Measurements from ENCODE around the gene AKR1E2. TPM values are rescaled to one million over a fixed set of nuclear protein-coding genes. Genes with fewer than 3 reads are reported as not detected.

AKR1E2 gene
- polyA plus RNA-seq, 1 donor = 1.8 TPM

GRCh38 chr10:4792381-4792780, 33.6 kb upstream of the AKR1E2 start:
- H3K4me3 ChIP-seq (ENCODE audit: low read length) = no peak overlapping the region
- H3K4me1 ChIP-seq (ENCODE audit: control insufficient read depth, insufficient read depth, low read length) = no peaks in the 10 kb centered on the region
- no peak overlapping the region for H3K27ac ChIP-seq (ENCODE audit: low read length)
- no peaks in the 10 kb centered on the region for H3K36me3 ChIP-seq (ENCODE audit: control insufficient read depth, insufficient read depth, low read length)
- DNase-seq = no peak
- peaks cover 2% of the 10 kb centered on the region for H3K27me3 ChIP-seq (ENCODE audit: control insufficient read depth, insufficient read depth, low read length)
- no CpG with 5 or more reads among the region's 1 CpG for WGBS (ENCODE audit: insufficient coverage, low lambda C conversion rate)
- no peaks in the 10 kb centered on the region for H3K9me3 ChIP-seq (ENCODE audit: control insufficient read depth, low read depth, low read length)

- Histone ChIP-seq H3K9me3 (ENCODE audit: control insufficient read depth, low read depth, low read length) (no peaks in the 10 kb centered on the region), H3K4me3 (ENCODE audit: low read length) (no peak overlapping the region), H3K36me3 (ENCODE audit: control insufficient read depth, insufficient read depth, low read length) (no peaks in the 10 kb centered on the region), H3K27me3 (ENCODE audit: control insufficient read depth, insufficient read depth, low read length) (peaks cover 2% of the 10 kb centered on the region), H3K4me1 (ENCODE audit: control insufficient read depth, insufficient read depth, low read length) (no peaks in the 10 kb centered on the region), H3K27ac (ENCODE audit: low read length) (no peak overlapping the region)
- WGBS (ENCODE audit: insufficient coverage, low lambda C conversion rate) = no CpG with 5 or more reads among the region's 3 CpGs
- DNase-seq = no peak
Measured at GRCh38 chr10:4801405-4801804, 24.6 kb upstream of the AKR1E2 start.

GRCh38 chr10:4802711-4803487, 23.1 kb upstream of the AKR1E2 start:
- DNase-seq = no peak
- no peaks in the 10 kb centered on the region for H3K27me3 ChIP-seq (ENCODE audit: control insufficient read depth, insufficient read depth, low read length)
- WGBS (ENCODE audit: insufficient coverage, low lambda C conversion rate) = 81% methylated on average over 3 of the region's 6 CpGs
- no peak overlapping the region for H3K4me3 ChIP-seq (ENCODE audit: low read length)
- no peaks in the 10 kb centered on the region for H3K36me3 ChIP-seq (ENCODE audit: control insufficient read depth, insufficient read depth, low read length)
- no peak overlapping the region for H3K27ac ChIP-seq (ENCODE audit: low read length)
- no peaks in the 10 kb centered on the region for H3K4me1 ChIP-seq (ENCODE audit: control insufficient read depth, insufficient read depth, low read length)
- H3K9me3 ChIP-seq (ENCODE audit: control insufficient read depth, low read depth, low read length) = no peaks in the 10 kb centered on the region

GRCh38 chr10:4803822-4804221, 22.2 kb upstream of the AKR1E2 start:
- 100% methylated on average over 1 of the region's 2 CpGs for WGBS (ENCODE audit: insufficient coverage, low lambda C conversion rate)

GRCh38 chr10:4804465-4804864, 21.5 kb upstream of the AKR1E2 start:
- DNase-seq = no peak
- 75% methylated on average over 2 of the region's 5 CpGs for WGBS (ENCODE audit: insufficient coverage, low lambda C conversion rate)
- Histone ChIP-seq H3K9me3 (ENCODE audit: control insufficient read depth, low read depth, low read length) (no peaks in the 10 kb centered on the region), H3K36me3 (ENCODE audit: control insufficient read depth, insufficient read depth, low read length) (no peaks in the 10 kb centered on the region), H3K4me1 (ENCODE audit: control insufficient read depth, insufficient read depth, low read length) (no peaks in the 10 kb centered on the region), H3K27ac (ENCODE audit: low read length) (no peak overlapping the region), H3K27me3 (ENCODE audit: control insufficient read depth, insufficient read depth, low read length) (no peaks in the 10 kb centered on the region), H3K4me3 (ENCODE audit: low read length) (no peak overlapping the region)

More at GRCh38 chr10:4803822-4804221, 22.2 kb upstream of the AKR1E2 start:
- Histone ChIP-seq H3K9me3 (ENCODE audit: control insufficient read depth, low read depth, low read length) (no peaks in the 10 kb centered on the region), H3K4me1 (ENCODE audit: control insufficient read depth, insufficient read depth, low read length) (no peaks in the 10 kb centered on the region), H3K36me3 (ENCODE audit: control insufficient read depth, insufficient read depth, low read length) (no peaks in the 10 kb centered on the region), H3K27me3 (ENCODE audit: control insufficient read depth, insufficient read depth, low read length) (no peaks in the 10 kb centered on the region), H3K27ac (ENCODE audit: low read length) (no peak overlapping the region), H3K4me3 (ENCODE audit: low read length) (no peak overlapping the region)
- no peak for DNase-seq

- WGBS (ENCODE audit: insufficient coverage, low lambda C conversion rate) = 93% methylated on average over 3 of the region's 4 CpGs
- DNase-seq = no peak
- Histone ChIP-seq H3K9me3 (ENCODE audit: control insufficient read depth, low read depth, low read length) (no peaks in the 10 kb centered on the region), H3K36me3 (ENCODE audit: control insufficient read depth, insufficient read depth, low read length) (no peaks in the 10 kb centered on the region), H3K4me1 (ENCODE audit: control insufficient read depth, insufficient read depth, low read length) (no peaks in the 10 kb centered on the region), H3K27ac (ENCODE audit: low read length) (no peak overlapping the region), H3K4me3 (ENCODE audit: low read length) (no peak overlapping the region), H3K27me3 (ENCODE audit: control insufficient read depth, insufficient read depth, low read length) (no peaks in the 10 kb centered on the region)
Measured at GRCh38 chr10:4806534-4806933, 19.5 kb upstream of the AKR1E2 start.

- Histone ChIP-seq H3K9me3 (ENCODE audit: control insufficient read depth, low read depth, low read length) (no peaks in the 10 kb centered on the region), H3K36me3 (ENCODE audit: control insufficient read depth, insufficient read depth, low read length) (no peaks in the 10 kb centered on the region), H3K4me3 (ENCODE audit: low read length) (no peak overlapping the region), H3K27ac (ENCODE audit: low read length) (no peak overlapping the region), H3K27me3 (ENCODE audit: control insufficient read depth, insufficient read depth, low read length) (no peaks in the 10 kb centered on the region), H3K4me1 (ENCODE audit: control insufficient read depth, insufficient read depth, low read length) (no peaks in the 10 kb centered on the region)
- WGBS (ENCODE audit: insufficient coverage, low lambda C conversion rate) = 52% methylated on average over 3 of the region's 6 CpGs
- no peak for DNase-seq
Measured at GRCh38 chr10:4807761-4808507, 18.1 kb upstream of the AKR1E2 start.

GRCh38 chr10:4809156-4809555, 16.9 kb upstream of the AKR1E2 start:
- Histone ChIP-seq H3K4me1 (ENCODE audit: control insufficient read depth, insufficient read depth, low read length) (no peaks in the 10 kb centered on the region), H3K27me3 (ENCODE audit: control insufficient read depth, insufficient read depth, low read length) (no peaks in the 10 kb centered on the region), H3K9me3 (ENCODE audit: control insufficient read depth, low read depth, low read length) (no peaks in the 10 kb centered on the region), H3K4me3 (ENCODE audit: low read length) (no peak overlapping the region), H3K36me3 (ENCODE audit: control insufficient read depth, insufficient read depth, low read length) (no peaks in the 10 kb centered on the region), H3K27ac (ENCODE audit: low read length) (no peak overlapping the region)
- no peak for DNase-seq
- 100% methylated on average over 1 of the region's 4 CpGs for WGBS (ENCODE audit: insufficient coverage, low lambda C conversion rate)

- DNase-seq = no peak
- Histone ChIP-seq H3K4me3 (ENCODE audit: low read length) (no peak overlapping the region), H3K36me3 (ENCODE audit: control insufficient read depth, insufficient read depth, low read length) (no peaks in the 10 kb centered on the region), H3K4me1 (ENCODE audit: control insufficient read depth, insufficient read depth, low read length) (no peaks in the 10 kb centered on the region), H3K27ac (ENCODE audit: low read length) (no peak overlapping the region), H3K9me3 (ENCODE audit: control insufficient read depth, low read depth, low read length) (no peaks in the 10 kb centered on the region), H3K27me3 (ENCODE audit: control insufficient read depth, insufficient read depth, low read length) (no peaks in the 10 kb centered on the region)
- WGBS (ENCODE audit: insufficient coverage, low lambda C conversion rate) = 56% methylated on average over 3 of the region's 9 CpGs
Measured at GRCh38 chr10:4810092-4810491, 15.9 kb upstream of the AKR1E2 start.

GRCh38 chr10:4812046-4812445, 14.0 kb upstream of the AKR1E2 start:
- Histone ChIP-seq H3K27me3 (ENCODE audit: control insufficient read depth, insufficient read depth, low read length) (no peaks in the 10 kb centered on the region), H3K36me3 (ENCODE audit: control insufficient read depth, insufficient read depth, low read length) (no peaks in the 10 kb centered on the region), H3K27ac (ENCODE audit: low read length) (no peak overlapping the region), H3K4me1 (ENCODE audit: control insufficient read depth, insufficient read depth, low read length) (no peaks in the 10 kb centered on the region), H3K4me3 (ENCODE audit: low read length) (no peak overlapping the region), H3K9me3 (ENCODE audit: control insufficient read depth, low read depth, low read length) (no peaks in the 10 kb centered on the region)
- no peak for DNase-seq
- no CpG with 5 or more reads among the region's 2 CpGs for WGBS (ENCODE audit: insufficient coverage, low lambda C conversion rate)
